ENCODE data around the gene CBX6.

DNA sequence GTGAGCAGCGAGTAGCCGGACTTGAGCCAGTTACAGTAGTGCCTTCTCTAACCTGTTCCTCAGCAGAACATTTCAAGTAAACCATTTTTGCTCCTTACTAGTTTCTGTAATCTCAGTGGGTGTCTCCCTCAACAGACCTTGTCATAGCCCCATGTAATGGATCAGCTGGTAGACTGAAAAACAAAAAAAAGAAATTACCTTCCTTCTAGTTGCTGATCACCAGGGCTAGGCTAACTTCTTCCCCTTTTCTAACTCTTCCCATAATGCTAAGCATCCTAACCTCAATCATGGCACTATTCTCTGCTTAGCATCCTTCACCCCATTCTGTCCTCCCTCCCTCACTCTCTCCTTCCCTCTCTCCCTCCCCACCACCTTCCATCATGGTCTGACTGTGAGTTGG, 35.8 kb upstream of the CBX6 start:
- no peak for TF ChIP-seq CTCF (conservative IDR thresholded peaks at IDR 0.05)
- no peak for TF ChIP-seq EZH2 (IDR thresholded peaks at IDR 0.05; ENCODE audit: low read depth)
